Transverse colon (tissue), 4 donors: ENCODE results near the gene BPHL. TPM values are rescaled to one million over a fixed set of nuclear protein-coding genes. Genes with fewer than 3 reads are reported as not detected.
A peak's percentile ranks its signal among the peaks of the same experiment; 100 is the strongest.

Experiments
- DNase-seq: peaks from one replicate; pipeline ENCODE4 v3.0.0-alpha.2; 2019
- H3K27ac ChIP-seq, 4 donors: fragments of 200-600 bp; sonication (generic); 2 replicates each; pipeline ENCODE4 v1.5.1; 2016 to 2018; ENCODE audit warnings: inconsistent platforms in 4 of 4
- H3K27me3 ChIP-seq: fragments of 200-600 bp; sonication (generic); 2 replicates; pipeline ENCODE4 v1.5.1; 2017; ENCODE audit warnings: inconsistent platforms
- H3K36me3 ChIP-seq, 4 donors: fragments of 200-600 bp; sonication (generic); 2 replicates each; pipeline ENCODE4 v1.5.1; 2017 to 2019; ENCODE audit warnings: inconsistent platforms in 4 of 4
- H3K4me1 ChIP-seq, 4 donors: fragments of 200-600 bp; sonication (generic); 2 replicates each; pipeline ENCODE4 v1.5.1; 2017 to 2020; ENCODE audit warnings: inconsistent platforms in 4 of 4
- H3K4me3 ChIP-seq, 4 donors: fragments of 200-600 bp; sonication (generic); 1 replicate in 1 of 4; 2 replicates in 3 of 4; pipeline versions ENCODE4 v1.5.1 to v1.6.1; 2017 to 2019; ENCODE audit warnings: inconsistent platforms in 4 of 4
- H3K9me3 ChIP-seq, 2 donors: fragments of 200-600 bp; sonication (generic); 2 replicates each; pipeline ENCODE4 v1.5.1; 2017 to 2019; ENCODE audit warnings: inconsistent platforms in 2 of 2
- EP300 ChIP-seq: sonication (generic); formaldehyde crosslinking; IDR thresholded peaks from one replicate; pipeline ENCODE4 v1.6.1; 2017; ENCODE audit warnings: antibody characterized with exemption, low read depth
- POLR2A ChIP-seq: fragments of 450-650 bp; IDR thresholded peaks from one replicate; pipeline ENCODE4 v1.6.1; 2016; ENCODE audit warnings: antibody characterized with exemption, mild to moderate bottlenecking, moderate library complexity
- POLR2AphosphoS5 ChIP-seq, 3 donors: sonication (generic); formaldehyde crosslinking; IDR thresholded peaks; one replicate each; pipeline ENCODE4 v1.6.1; 2016; ENCODE audit warnings: antibody characterized with exemption in 3 of 3
- WGBS, 2 donors: methylation state at CpG; one replicate each; pipeline ENCODE4 v1.1.5; 2018; ENCODE audit warnings: low coverage in 1 of 2; 5-methylcytosine and 5-hydroxymethylcytosine counted together
- in situ Hi-C, 4 donors: fragments of 200-750 bp; cut with MboI; loops; one replicate each; pipeline versions ENCODE4 v1.15.0 to v1.15.1; 2017; ENCODE audit warnings: low sequenced_read_pairs in 3 of 4, low pct_ligation_motif_present in 1 of 4, low pct_unique_long_range_greater_than_20kb in 1 of 4
- intact Hi-C: fragments of 100-400 bp; cut with DNase I; formaldehyde crosslinking; loops from one replicate; pipeline ENCODE4 v1.15.1; 2023; ENCODE audit warnings: low total_unique reads
- total RNA-seq, 4 donors: library from RNA; depleted of rRNA; stranded (reverse); fragments of >200 nt; gene quantifications; one replicate each; pipeline ENCODE4 v1.1.0, GENCODE V29; 2016
- TF ChIP-seq, protein P1 (sequence below), 5 experiments: fragments of 200-600 bp in 3 of 5; fragments of 450-650 bp in 2 of 5; sonication (generic) in 3 of 5; IDR thresholded peaks; 1 replicate in 2 of 5; 2 replicates in 3 of 5; pipeline ENCODE4 v1.5.1; 2016 to 2017; ENCODE audit warnings: antibody characterized with exemption in 5 of 5, inconsistent platforms in 3 of 5, mild to moderate bottlenecking in 2 of 5, moderate library complexity in 1 of 5

BPHL gene
- total RNA-seq, 4 donors from 2014 or later = 16.1 to 32.5 (median 21.2) TPM

- no peaks in the 10 kb centered on the region for H3K9me3 ChIP-seq
- DNase-seq = peak; percentile 84
- intact Hi-C loops = loop anchor here (2.0 to 5.0 kb wide), 2 partner anchors 71 to 92 kb away; no protein-coding TSS in a partner anchor
- H3K36me3 ChIP-seq = no peaks in the 10 kb centered on the region
- in situ Hi-C loops = no loop called here
- TF ChIP-seq POLR2A = peak; percentile 61
- TF ChIP-seq, protein P1, sequence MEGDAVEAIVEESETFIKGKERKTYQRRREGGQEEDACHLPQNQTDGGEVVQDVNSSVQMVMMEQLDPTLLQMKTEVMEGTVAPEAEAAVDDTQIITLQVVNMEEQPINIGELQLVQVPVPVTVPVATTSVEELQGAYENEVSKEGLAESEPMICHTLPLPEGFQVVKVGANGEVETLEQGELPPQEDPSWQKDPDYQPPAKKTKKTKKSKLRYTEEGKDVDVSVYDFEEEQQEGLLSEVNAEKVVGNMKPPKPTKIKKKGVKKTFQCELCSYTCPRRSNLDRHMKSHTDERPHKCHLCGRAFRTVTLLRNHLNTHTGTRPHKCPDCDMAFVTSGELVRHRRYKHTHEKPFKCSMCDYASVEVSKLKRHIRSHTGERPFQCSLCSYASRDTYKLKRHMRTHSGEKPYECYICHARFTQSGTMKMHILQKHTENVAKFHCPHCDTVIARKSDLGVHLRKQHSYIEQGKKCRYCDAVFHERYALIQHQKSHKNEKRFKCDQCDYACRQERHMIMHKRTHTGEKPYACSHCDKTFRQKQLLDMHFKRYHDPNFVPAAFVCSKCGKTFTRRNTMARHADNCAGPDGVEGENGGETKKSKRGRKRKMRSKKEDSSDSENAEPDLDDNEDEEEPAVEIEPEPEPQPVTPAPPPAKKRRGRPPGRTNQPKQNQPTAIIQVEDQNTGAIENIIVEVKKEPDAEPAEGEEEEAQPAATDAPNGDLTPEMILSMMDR (IDR thresholded peaks at IDR 0.05) = no peak
- TF ChIP-seq POLR2AphosphoS5 (IDR thresholded peaks at IDR 0.05) = peak; percentile 58 to 67 (median 63)
- peaks cover 0 to 56% (median 27%) of the 10 kb centered on the region in 4 donors for H3K4me1 ChIP-seq
- H3K4me3 ChIP-seq = no peak overlapping the region
- WGBS, 2 donors = 32 to 41% methylated on average over 14 to 31 of the region's 31 CpGs
- H3K27me3 ChIP-seq = no peaks in the 10 kb centered on the region
- peak overlapping the region; percentile 36 to 95 (median 57) for H3K27ac ChIP-seq
Observed at GRCh38 chr6:3159805-3160781, 41.6 kb downstream of the BPHL start.

DNA sequence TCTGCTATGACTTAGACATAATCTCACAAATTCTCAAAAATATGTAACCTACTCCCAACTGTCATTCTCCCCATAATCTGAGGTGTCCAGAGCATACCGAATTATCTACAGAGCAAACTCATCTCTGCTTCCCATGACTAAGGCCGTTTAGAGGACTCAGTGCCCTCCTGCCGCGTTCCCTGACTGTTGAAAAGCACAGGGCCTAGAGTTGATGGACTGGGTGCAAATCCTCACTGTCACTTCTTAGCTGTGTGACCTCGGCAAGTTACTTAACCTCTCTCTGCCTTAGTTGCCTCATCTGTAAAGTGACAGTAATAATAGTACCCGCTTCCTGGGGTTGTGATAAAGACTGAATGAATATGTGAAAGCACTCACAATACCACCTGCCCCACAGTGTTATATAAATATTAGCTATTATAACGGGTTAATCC, 43.6 kb downstream of the BPHL start:
- TF ChIP-seq, protein P1 (IDR thresholded peaks at IDR 0.05) = no peak
- TF ChIP-seq EP300 (no peak), POLR2A (no peak), POLR2AphosphoS5 (IDR thresholded peaks at IDR 0.05) (no peak)
- peak overlapping the region in 2 of 4 donors; percentile 66 to 74 for H3K4me3 ChIP-seq
- 56 to 63% methylated on average over 3 to 7 of the region's 7 CpGs for WGBS, 2 donors
- H3K27ac ChIP-seq = peak overlapping the region; percentile 93 to 96 (median 96)
- DNase-seq = no peak
- no peaks in the 10 kb centered on the region for H3K36me3 ChIP-seq
- no peaks in the 10 kb centered on the region for H3K27me3 ChIP-seq
- intact Hi-C loops (loop anchor here (5.0 kb wide), 1 partner anchor 90 kb away; no protein-coding TSS in a partner anchor), in situ Hi-C loops (no loop called here)
- H3K4me1 ChIP-seq = peaks cover 0 to 45% (median 19%) of the 10 kb centered on the region in 4 donors
- H3K9me3 ChIP-seq = no peaks in the 10 kb centered on the region

DNA sequence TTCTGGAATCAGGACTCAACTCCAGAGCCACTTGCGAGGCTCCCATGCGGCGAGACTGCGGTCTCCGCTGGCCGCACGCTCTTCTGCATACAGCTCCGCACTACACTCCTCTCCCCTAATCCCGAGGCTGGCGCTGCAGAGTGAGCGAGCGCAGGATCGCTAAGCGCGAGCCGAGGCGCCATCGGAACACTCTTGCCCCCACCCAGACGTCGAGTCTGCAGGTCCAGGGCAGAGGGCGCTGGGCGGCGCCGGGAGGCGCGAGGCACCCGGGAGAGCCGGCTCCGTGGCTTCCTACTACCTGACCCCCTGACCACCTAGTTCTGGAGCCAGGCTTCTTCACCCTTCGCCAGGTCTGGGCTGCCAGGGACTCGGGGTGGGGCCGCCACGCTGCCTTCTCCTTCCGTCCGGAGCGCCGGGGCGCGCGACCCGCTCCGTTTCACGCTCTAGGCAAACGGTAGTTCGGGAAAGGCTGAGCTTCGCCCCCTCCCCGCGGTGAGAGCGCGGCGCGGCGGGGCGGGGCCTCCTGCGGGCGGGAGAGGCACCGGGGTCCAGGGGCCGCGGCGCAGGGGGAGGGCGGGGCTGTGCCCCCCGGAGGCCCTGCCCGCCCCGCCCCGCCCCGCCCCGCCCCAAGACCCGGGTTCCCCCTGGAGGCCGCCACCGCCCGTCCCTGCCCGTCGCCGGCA, 44.2 kb downstream of the BPHL start:
- in situ Hi-C loops (no loop called here), intact Hi-C loops (loop anchor here (5.0 kb wide), 1 partner anchor 90 kb away; no protein-coding TSS in a partner anchor)
- Histone ChIP-seq H3K4me3 (peak overlapping the region; percentile 66 to 80 (median 71)), H3K27me3 (no peaks in the 10 kb centered on the region), H3K36me3 (no peaks in the 10 kb centered on the region), H3K9me3 (no peaks in the 10 kb centered on the region), H3K4me1 (peaks cover 0 to 45% (median 19%) of the 10 kb centered on the region in 4 donors), H3K27ac (peak overlapping the region; percentile 93 to 96 (median 96))
- WGBS, 2 donors = 0% methylated on average over 47 of the region's 74 CpGs; no CpG with 5 or more reads in 1 of the 2 donors
- peak; percentile 77 for TF ChIP-seq POLR2A
- peak; percentile 35 to 72 (median 59) for TF ChIP-seq POLR2AphosphoS5 (IDR thresholded peaks at IDR 0.05)
- no peak for TF ChIP-seq EP300
- TF ChIP-seq, protein P1 (IDR thresholded peaks at IDR 0.05) = peak in 2 of 5 experiments; percentile 11 to 30
- DNase-seq = peak; percentile 82

DNA sequence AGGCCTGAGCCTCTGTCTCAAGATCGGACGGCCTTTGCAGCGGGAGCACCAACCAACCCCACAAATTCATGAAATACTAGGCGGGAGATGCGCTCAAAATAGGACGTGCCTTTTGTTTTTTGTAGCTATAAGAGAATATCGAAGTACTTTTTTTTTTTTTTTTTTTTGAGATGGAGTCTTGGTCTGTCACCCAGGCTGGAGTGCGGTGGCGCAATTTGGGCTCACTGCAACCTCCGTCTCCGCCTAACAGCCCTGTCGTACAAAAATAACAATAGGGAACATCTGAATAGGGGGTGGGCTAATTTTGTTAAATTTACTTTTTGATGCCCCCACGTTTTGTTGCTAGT, 44.7 kb downstream of the BPHL start:
- H3K4me1 ChIP-seq = peaks cover 0 to 40% (median 19%) of the 10 kb centered on the region in 4 donors
- no peaks in the 10 kb centered on the region for H3K9me3 ChIP-seq
- in situ Hi-C loops (no loop called here), intact Hi-C loops (loop anchor here (5.0 kb wide), 1 partner anchor 89 kb away; no protein-coding TSS in a partner anchor)
- H3K36me3 ChIP-seq = no peaks in the 10 kb centered on the region
- no peaks in the 10 kb centered on the region for H3K27me3 ChIP-seq
- WGBS, 2 donors = 22 to 27% methylated on average over 7 to 13 of the region's 13 CpGs
- TF ChIP-seq POLR2A (no peak), POLR2AphosphoS5 (IDR thresholded peaks at IDR 0.05) (no peak), EP300 (no peak)
- TF ChIP-seq, protein P1 (IDR thresholded peaks at IDR 0.05) = no peak
- H3K27ac ChIP-seq = peak overlapping the region; percentile 93 to 96 (median 96)
- H3K4me3 ChIP-seq = peak overlapping the region; percentile 66 to 80 (median 71)
- DNase-seq = no peak
